ENCODE results near the gene LIN7B. TPM values are rescaled to one million over a fixed set of nuclear protein-coding genes. Genes with fewer than 3 reads are reported as not detected.

The LIN7B gene
- total and polyA plus RNA-seq, 2 of the 13 experiments (the other 11 are each of a cell fraction or from before 2014, with no cell fraction given) = 5.3 to 7.6 TPM

GRCh38 chr19:49114630-49115363 lies 627 bp downstream of the LIN7B start (continued):
- TF ChIP-seq NCOR1 (IDR thresholded peaks at IDR 0.05; ENCODE audit: borderline replicate concordance, low read length) = no peak
- TF ChIP-seq ZNF547 (CRISPR knock-in tag; IDR thresholded peaks at IDR 0.05) = no peak
- TF ChIP-seq ZNF740 (CRISPR knock-in tag; IDR thresholded peaks at IDR 0.05) = no peak
- no peak for TF ChIP-seq SP5 (CRISPR knock-in tag; IDR thresholded peaks at IDR 0.05; ENCODE audit: borderline replicate concordance, low read depth)
- no peak for TF ChIP-seq ZNF33A (CRISPR knock-in tag; IDR thresholded peaks at IDR 0.05; ENCODE audit: borderline replicate concordance)
- TF ChIP-seq UBTF (CRISPR knock-in tag; IDR thresholded peaks at IDR 0.05) = peak; percentile 64; the same call in 1 of the 2 replicates
- peak; percentile 30; the same call in 1 of the 2 replicates for TF ChIP-seq ZSCAN20 (CRISPR knock-in tag; IDR thresholded peaks at IDR 0.05; ENCODE audit: borderline replicate concordance)
- peak; percentile 14; the same call in 1 of the 2 replicates for TF ChIP-seq SPEN (CRISPR knock-in tag; IDR thresholded peaks at IDR 0.05; ENCODE audit: low read depth)
- TF ChIP-seq CREB1 (IDR thresholded peaks at IDR 0.05) = no peak
- TF ChIP-seq CREB1 (CRISPR knock-in tag; IDR thresholded peaks at IDR 0.05) = no peak
- TF ChIP-seq BRD4 (CRISPR knock-in tag; IDR thresholded peaks at IDR 0.05) = no peak
- no peak for TF ChIP-seq RFX1 (IDR thresholded peaks at IDR 0.05)
- TF ChIP-seq ZNF556 (CRISPR knock-in tag; IDR thresholded peaks at IDR 0.05; ENCODE audit: borderline replicate concordance) = no peak
- no peak for TF ChIP-seq RAD21 (CRISPR knock-in tag; IDR thresholded peaks at IDR 0.05)
- 0 out of 2 replicates have a peak, but pooled peaks have one; percentile 42 for TF ChIP-seq TSC22D2 (CRISPR knock-in tag; IDR thresholded peaks at IDR 0.05; ENCODE audit: borderline replicate concordance)
- TF ChIP-seq NCOA1 (CRISPR knock-in tag; IDR thresholded peaks at IDR 0.05) = no peak
- TF ChIP-seq ZNF124 (CRISPR knock-in tag; IDR thresholded peaks at IDR 0.05) = no peak
- TF ChIP-seq KLF9 (CRISPR knock-in tag; IDR thresholded peaks at IDR 0.05; ENCODE audit: low read depth) = no peak
- TF ChIP-seq KIAA2018 (CRISPR knock-in tag; IDR thresholded peaks at IDR 0.05; ENCODE audit: borderline replicate concordance) = no peak
- no peak for TF ChIP-seq ZZZ3 (CRISPR knock-in tag; IDR thresholded peaks at IDR 0.05; ENCODE audit: borderline replicate concordance)

Data from HepG2 (cell line).